ENCODE results near the gene ZBTB16.

Gene ZBTB16

GRCh38 chr11:114088216-114088615 lies 28.7 kb downstream of the ZBTB16 start:
- no peak overlapping the region for H3K4me3 ChIP-seq (ENCODE audit: low read depth, low read length)
- TF ChIP-seq MYC (IDR thresholded peaks at IDR 0.05; ENCODE audit: low read depth, low read length), result no peak
- TF ChIP-seq CTCF (IDR thresholded peaks at IDR 0.05; ENCODE audit: low read depth, low read length), result no peak
- TF ChIP-seq MAX (IDR thresholded peaks at IDR 0.05; ENCODE audit: low read depth, low read length), result no peak
- no peak for TF ChIP-seq POLR2A (IDR thresholded peaks at IDR 0.05; ENCODE audit: extremely low read depth, insufficient read length)
- DNase-seq (ENCODE audit: low read depth), result no peak

- no peak overlapping the region for H3K4me3 ChIP-seq (ENCODE audit: low read depth, low read length)
- peak; percentile 68 for DNase-seq (ENCODE audit: low read depth)
- TF ChIP-seq CTCF (IDR thresholded peaks at IDR 0.05; ENCODE audit: low read depth, low read length) (no peak), MAX (IDR thresholded peaks at IDR 0.05; ENCODE audit: low read depth, low read length) (no peak)
Observed at GRCh38 chr11:114088836-114089235, 29.3 kb downstream of the ZBTB16 start.

- TF ChIP-seq MAX (IDR thresholded peaks at IDR 0.05; ENCODE audit: low read depth, low read length) (no peak), MYC (IDR thresholded peaks at IDR 0.05; ENCODE audit: low read depth, low read length) (no peak), CTCF (IDR thresholded peaks at IDR 0.05; ENCODE audit: low read depth, low read length) (no peak), POLR2A (IDR thresholded peaks at IDR 0.05; ENCODE audit: extremely low read depth, insufficient read length) (no peak)
- no peak overlapping the region for H3K4me3 ChIP-seq (ENCODE audit: low read depth, low read length)
- DNase-seq (ENCODE audit: low read depth), result no peak
Observed at GRCh38 chr11:114089748-114090147, 30.2 kb downstream of the ZBTB16 start.

GRCh38 chr11:114090225-114090910 lies 30.9 kb downstream of the ZBTB16 start:
- no peak for DNase-seq (ENCODE audit: low read depth)
- TF ChIP-seq POLR2A (IDR thresholded peaks at IDR 0.05; ENCODE audit: extremely low read depth, insufficient read length) (no peak), CTCF (IDR thresholded peaks at IDR 0.05; ENCODE audit: low read depth, low read length) (no peak), MAX (IDR thresholded peaks at IDR 0.05; ENCODE audit: low read depth, low read length) (no peak), MYC (IDR thresholded peaks at IDR 0.05; ENCODE audit: low read depth, low read length) (no peak)
- H3K4me3 ChIP-seq (ENCODE audit: low read depth, low read length), result no peak overlapping the region

- TF ChIP-seq MYC (IDR thresholded peaks at IDR 0.05; ENCODE audit: low read depth, low read length), result no peak
- no peak for TF ChIP-seq CTCF (IDR thresholded peaks at IDR 0.05; ENCODE audit: low read depth, low read length)
- no peak for TF ChIP-seq POLR2A (IDR thresholded peaks at IDR 0.05; ENCODE audit: extremely low read depth, insufficient read length)
- no peak for DNase-seq (ENCODE audit: low read depth)
Observed at GRCh38 chr11:114090976-114091375, 31.5 kb downstream of the ZBTB16 start.

More at GRCh38 chr11:114090976-114091375, 31.5 kb downstream of the ZBTB16 start:
- no peak overlapping the region for H3K4me3 ChIP-seq (ENCODE audit: low read depth, low read length)

Data from NB4 (cell line).